Prostate gland (tissue), 2 donors: Measurements from ENCODE around the gene LPAR2.

Experiments
- CTCF ChIP-seq, 4 experiments: fragments of 200-600 bp in 2 of 4; fragments of 450-650 bp in 2 of 4; sonication (generic) in 2 of 4; IDR thresholded peaks; 1 replicate in 3 of 4; 2 replicates in 1 of 4; pipeline ENCODE4 v1.5.1; 2016 to 2019; ENCODE audit warnings: antibody characterized with exemption in 4 of 4, mild to moderate bottlenecking in 2 of 4, moderate library complexity in 2 of 4
- POLR2A ChIP-seq: fragments of 450-650 bp; IDR thresholded peaks from one replicate; pipeline ENCODE4 v1.6.1; 2016; ENCODE audit warnings: antibody characterized with exemption, mild to moderate bottlenecking
- POLR2AphosphoS5 ChIP-seq: sonication (generic); formaldehyde crosslinking; IDR thresholded peaks from one replicate; pipeline ENCODE4 v1.6.1; 2017; ENCODE audit warnings: antibody characterized with exemption

GRCh38 chr19:19580418-19580817, 47.6 kb downstream of the LPAR2 start:
- TF ChIP-seq POLR2AphosphoS5, result no peak
- TF ChIP-seq CTCF (IDR thresholded peaks at IDR 0.05), result no peak
- no peak for TF ChIP-seq POLR2A
